Mesothelial cell of epicardium (in vitro differentiated cells): Measurements from ENCODE around the gene NAA15. TPM values are rescaled to one million over a fixed set of nuclear protein-coding genes. Genes with fewer than 3 reads are reported as not detected.

Source experiments
- DNase-seq, 2 experiments: peaks; one replicate each; pipeline ENCODE4 v3.0.0; 2021; ENCODE audit warnings: low spot score in 2 of 2; ENCODE audit not compliant: unreplicated experiment in 2 of 2
- H3K27ac Mint-ChIP-seq: 2 replicates; pipeline ENCODE4 v1.8.0; 2021; ENCODE audit warnings: mixed read lengths
- H3K27me3 Mint-ChIP-seq: 2 replicates; pipeline ENCODE4 v1.8.0; 2021; ENCODE audit warnings: low read depth, mixed read lengths
- H3K36me3 Mint-ChIP-seq: 2 replicates; pipeline ENCODE4 v1.8.0; 2021; ENCODE audit warnings: mixed read lengths
- H3K4me1 Mint-ChIP-seq: 2 replicates; pipeline ENCODE4 v1.8.0; 2021; ENCODE audit warnings: mixed read lengths
- H3K4me3 Mint-ChIP-seq: 2 replicates; pipeline ENCODE4 v1.8.0; 2021; ENCODE audit warnings: mild to moderate bottlenecking, moderate library complexity, mixed read lengths
- H3K9me3 Mint-ChIP-seq: 2 replicates; pipeline ENCODE4 v1.8.0; 2021; ENCODE audit warnings: mixed read lengths
- CTCF ChIP-seq: fragments of 200-600 bp; sonication (generic); IDR thresholded peaks from one replicate; pipeline ENCODE4 v1.5.0; 2021; ENCODE audit warnings: antibody characterized with exemption; ENCODE audit not compliant: unreplicated experiment
- total RNA-seq: library from RNA; stranded (reverse); gene quantifications from 3 replicates; pipeline ENCODE4 v1.2.1, GENCODE V29; 2021

The NAA15 gene
- total RNA-seq, 1 donor from 2014 or later: 58.5 TPM

- no peak for TF ChIP-seq CTCF
- H3K27me3 Mint-ChIP-seq: no peaks in the 10 kb centered on the region
- peaks cover 32% of the 10 kb centered on the region for H3K36me3 Mint-ChIP-seq
- no peak overlapping the region for H3K27ac Mint-ChIP-seq
- H3K4me1 Mint-ChIP-seq: peaks cover 28% of the 10 kb centered on the region
- no peak overlapping the region for H3K4me3 Mint-ChIP-seq
- DNase-seq: no peak
- peaks cover 19% of the 10 kb centered on the region for H3K9me3 Mint-ChIP-seq
Measured at GRCh38 chr4:139450586-139450985, 149.3 kb downstream of the NAA15 start.

GRCh38 chr4:139451997-139452396 is 150.7 kb downstream of the NAA15 start:
- H3K27me3 Mint-ChIP-seq: no peaks in the 10 kb centered on the region
- peaks cover 15% of the 10 kb centered on the region for H3K9me3 Mint-ChIP-seq
- peaks cover 43% of the 10 kb centered on the region for H3K4me1 Mint-ChIP-seq
- peak overlapping the region; percentile 93 for H3K4me3 Mint-ChIP-seq
- H3K27ac Mint-ChIP-seq: peak overlapping the region; percentile 99
- peaks cover 24% of the 10 kb centered on the region for H3K36me3 Mint-ChIP-seq
- no peak for TF ChIP-seq CTCF
- no peak for DNase-seq

GRCh38 chr4:139453041-139453370 is 151.7 kb downstream of the NAA15 start:
- Mint-ChIP-seq H3K27ac (peak overlapping the region; percentile 99), H3K27me3 (no peaks in the 10 kb centered on the region), H3K36me3 (peaks cover 19% of the 10 kb centered on the region), H3K9me3 (peaks cover 12% of the 10 kb centered on the region), H3K4me3 (peak overlapping the region; percentile 93), H3K4me1 (peaks cover 52% of the 10 kb centered on the region)
- no peak for DNase-seq
- TF ChIP-seq CTCF: no peak

- TF ChIP-seq CTCF: no peak
- Mint-ChIP-seq H3K4me1 (peaks cover 57% of the 10 kb centered on the region), H3K27me3 (no peaks in the 10 kb centered on the region), H3K27ac (peak overlapping the region; percentile 99), H3K4me3 (peak overlapping the region; percentile 93), H3K36me3 (peaks cover 18% of the 10 kb centered on the region), H3K9me3 (peaks cover 10% of the 10 kb centered on the region)
- DNase-seq: peak; percentile 90 to 97
Measured at GRCh38 chr4:139453371-139454110, 152.2 kb downstream of the NAA15 start.

- H3K9me3 Mint-ChIP-seq: peaks cover 6% of the 10 kb centered on the region
Measured at GRCh38 chr4:139454111-139455045, 153.1 kb downstream of the NAA15 start, which contains the start of gene RAB33B. Gene RAB33B (plus strand): TSS chr4:139454121. CDS start chr4:139454196, 75 bp downstream.

More at GRCh38 chr4:139454111-139455045, 153.1 kb downstream of the NAA15 start, which contains the start of gene RAB33B:
- DNase-seq: no peak
- Mint-ChIP-seq H3K36me3 (peaks cover 11% of the 10 kb centered on the region), H3K27ac (peak within 1 kb of the TSS; percentile 99), H3K27me3 (no peaks in the 10 kb centered on the region), H3K4me1 (peaks cover 66% of the 10 kb centered on the region), H3K4me3 (peak within 1 kb of the TSS; percentile 93)
- TF ChIP-seq CTCF: no peak
